NCI-H1930 (cell line): Measurements from ENCODE around the gene PLA2G15.

Source experiments
- DNase-seq, 2 experiments: peaks; one replicate each; lab custom pipeline; 2025; lab: John Stamatoyannopoulos, UW

Gene PLA2G15

GRCh38 chr16:68298907-68299561 is 53.9 kb downstream of the PLA2G15 start:
- DNase-seq, result no peak

GRCh38 chr16:68299571-68300453 is 54.6 kb downstream of the PLA2G15 start:
- DNase-seq, result no peak

GRCh38 chr16:68300734-68301459 is 55.7 kb downstream of the PLA2G15 start:
- no peak for DNase-seq

DNA sequence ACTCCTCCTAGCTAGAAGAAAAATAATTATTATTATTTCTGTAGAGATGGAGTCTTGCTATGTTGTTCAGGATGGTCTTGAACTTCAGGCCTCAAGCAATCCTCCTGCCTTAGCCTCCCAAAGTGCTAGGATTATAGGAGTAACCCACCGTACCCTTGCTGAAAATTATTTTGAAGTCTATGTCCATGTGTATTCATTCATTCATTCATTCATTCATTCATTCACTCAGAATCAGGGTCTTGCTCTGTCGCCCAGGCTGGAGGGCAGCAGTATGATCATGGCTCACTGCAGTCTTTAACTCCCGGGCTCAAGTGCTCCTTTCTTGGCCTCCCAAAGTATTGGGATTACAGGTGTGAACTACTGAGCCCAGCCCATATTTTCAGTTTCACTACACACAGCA is 61.5 kb downstream of the PLA2G15 start:
- DNase-seq, result no peak

DNA sequence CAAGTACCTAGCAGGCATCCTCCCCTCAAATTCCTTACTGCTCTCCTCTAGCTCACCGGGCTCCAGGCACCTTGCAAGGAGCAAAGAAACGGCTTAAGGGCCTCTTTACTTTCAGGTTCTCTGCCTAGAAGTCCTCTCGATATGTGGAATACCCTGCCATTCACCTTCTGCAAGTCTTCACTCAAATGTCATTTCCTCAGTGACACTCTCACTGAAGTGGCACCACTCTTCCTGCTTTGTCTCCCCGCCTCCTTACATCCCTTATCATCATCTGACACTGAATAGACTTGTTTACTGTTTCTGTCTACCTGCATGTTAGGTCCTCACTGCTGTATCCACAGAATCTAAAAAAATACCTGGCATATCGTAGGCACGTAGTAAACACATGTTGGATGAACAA is 64.6 kb downstream of the PLA2G15 start:
- no peak for DNase-seq

DNA sequence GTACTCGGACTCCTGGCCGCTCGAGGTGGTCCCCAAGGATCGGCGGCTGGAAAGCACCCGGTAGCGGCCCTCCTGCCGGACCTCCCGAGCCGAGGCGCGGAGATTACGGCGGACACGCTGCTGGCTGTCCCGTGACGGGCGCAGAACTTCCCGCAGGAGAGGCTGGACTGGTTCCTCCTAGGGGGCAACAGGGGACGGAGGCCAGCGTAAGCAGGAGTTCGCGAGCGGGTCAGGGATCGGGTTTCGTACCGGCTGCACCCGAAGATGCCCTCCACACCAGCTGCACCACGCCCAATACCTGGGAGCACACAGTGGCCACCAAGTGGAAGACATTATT is 65.2 kb downstream of the PLA2G15 start:
- DNase-seq, result no peak
